ENCODE results near the gene VTCN1.
"Not testable (repeated sequence)": the region's sequence is repeated elsewhere in the genome, so short reads cannot be mapped to it uniquely, and the experiment has no call there.

Gene VTCN1

GRCh38 chr1:117121589-117122329, 89.0 kb downstream of the VTCN1 start, which contains the start of gene TRIM45:
TSS of gene TRIM45 (minus strand) at chr1:117121749. CDS start at chr1:117121201, 548 bp downstream.
- DNase-seq = peak; percentile 91 to 94

- DNase-seq = peak; percentile 58 to 79
Observed at GRCh38 chr1:117120774-117121588, 89.7 kb downstream of the VTCN1 start.

- not testable (repeated sequence) for DNase-seq
Observed at GRCh38 chr1:117119144-117119543, 91.6 kb downstream of the VTCN1 start.

- DNase-seq = no peak
Observed at GRCh38 chr1:117118137-117118536, 92.6 kb downstream of the VTCN1 start.

- DNase-seq = no peak
Observed at GRCh38 chr1:117117697-117118096, 93.0 kb downstream of the VTCN1 start.

GRCh38 chr1:117116784-117117130, 94.0 kb downstream of the VTCN1 start:
- no peak for DNase-seq

- no peak for DNase-seq
Observed at GRCh38 chr1:117116090-117116783, 94.5 kb downstream of the VTCN1 start.

GRCh38 chr1:117114877-117115276, 95.8 kb downstream of the VTCN1 start:
- DNase-seq = no peak

- no peak for DNase-seq
Observed at GRCh38 chr1:117113199-117113598, 97.5 kb downstream of the VTCN1 start.

- no peak for DNase-seq
Observed at GRCh38 chr1:117112047-117112717, 98.5 kb downstream of the VTCN1 start.

GRCh38 chr1:117110774-117111173, 100.0 kb downstream of the VTCN1 start:
- DNase-seq = no peak

GRCh38 chr1:117107364-117107763, 103.4 kb downstream of the VTCN1 start:
- DNase-seq = no peak

GRCh38 chr1:117106478-117106877, 104.2 kb downstream of the VTCN1 start:
- no peak for DNase-seq

GRCh38 chr1:117105722-117106121, 105.0 kb downstream of the VTCN1 start:
- no peak for DNase-seq

- no peak for DNase-seq
Observed at GRCh38 chr1:117104986-117105385, 105.7 kb downstream of the VTCN1 start.

GRCh38 chr1:117101858-117102257, 108.9 kb downstream of the VTCN1 start:
- DNase-seq = not testable (repeated sequence)

- DNase-seq = no peak
Observed at GRCh38 chr1:117101334-117101733, 109.4 kb downstream of the VTCN1 start.

GRCh38 chr1:117098287-117098890, 112.3 kb downstream of the VTCN1 start:
- no peak for DNase-seq

GRCh38 chr1:117097443-117097842, 113.3 kb downstream of the VTCN1 start:
- DNase-seq = no peak

GRCh38 chr1:117096951-117097408, 113.7 kb downstream of the VTCN1 start:
- DNase-seq = no peak

- no peak for DNase-seq
Observed at GRCh38 chr1:117094841-117095604, 115.7 kb downstream of the VTCN1 start.

All from Kasumi-1 (cell line).